Mucosa of stomach (tissue), 1 donor: ENCODE results near the gene RFPL3.
"Not testable (repeated sequence)": the region's sequence is repeated elsewhere in the genome, so short reads cannot be mapped to it uniquely, and the experiment has no call there.

Source experiments
- H3K27me3 ChIP-seq: one replicate; pipeline ENCODE4 v1.7.0; 2013; ENCODE audit warnings: mild to moderate bottlenecking, low read length; ENCODE audit not compliant: control insufficient read depth, insufficient read depth
- H3K36me3 ChIP-seq: one replicate; pipeline ENCODE4 v1.7.0; 2013; ENCODE audit warnings: low read length; ENCODE audit not compliant: control insufficient read depth, insufficient read depth
- H3K4me1 ChIP-seq: one replicate; pipeline ENCODE4 v1.7.0; 2013; ENCODE audit warnings: mild to moderate bottlenecking, low read length; ENCODE audit not compliant: control insufficient read depth, insufficient read depth
- H3K4me3 ChIP-seq: one replicate; pipeline ENCODE4 v1.7.0; 2013; ENCODE audit warnings: low read length
- H3K9ac ChIP-seq: one replicate; pipeline ENCODE4 v1.7.0; 2013; ENCODE audit warnings: mild to moderate bottlenecking, low read length, moderate library complexity
- H3K9me3 ChIP-seq: one replicate; pipeline ENCODE4 v1.7.0; 2013; ENCODE audit warnings: mild to moderate bottlenecking, low read length, moderate library complexity; ENCODE audit not compliant: control insufficient read depth
- donor health status: Pancreatic carcinoma.

RFPL3 gene

DNA sequence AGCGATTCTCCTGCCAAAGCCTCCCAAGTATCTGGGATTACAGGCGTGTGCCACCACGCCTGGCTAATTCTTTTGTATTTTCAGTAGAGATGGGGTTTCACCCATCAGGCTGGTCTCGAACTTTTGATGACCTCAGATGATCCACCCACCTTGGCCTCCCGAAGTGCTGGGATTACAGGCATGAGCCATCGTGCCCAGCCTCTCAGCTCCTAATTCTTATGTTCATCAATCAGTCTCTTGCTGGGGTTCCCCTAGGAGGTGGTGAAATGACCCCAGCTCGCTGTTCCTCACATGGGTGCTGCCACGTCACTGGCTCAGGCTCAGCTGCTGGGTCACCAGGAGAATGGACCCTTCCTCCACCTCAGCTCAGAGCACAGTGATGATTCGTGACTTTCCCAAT lies at the start of gene RFPL3:
RFPL3 (plus strand) TSS at position 301 of the 400 bp plus-strand sequence. CDS start 205 bp downstream, outside the sequence.
- H3K9ac ChIP-seq, H3K4me1 ChIP-seq, H3K27me3 ChIP-seq, H3K4me3 ChIP-seq, H3K36me3 ChIP-seq, H3K9me3 ChIP-seq: not testable (repeated sequence)

GRCh38 chr22:32308191-32308590 lies 49.5 kb upstream of the RFPL3 start:
- H3K9ac ChIP-seq, result no peak overlapping the region
- H3K4me3 ChIP-seq, result no peak overlapping the region
- H3K36me3 ChIP-seq, result no peaks in the 10 kb centered on the region
- peaks cover 10% of the 10 kb centered on the region for H3K27me3 ChIP-seq
- no peaks in the 10 kb centered on the region for H3K4me1 ChIP-seq
- no peaks in the 10 kb centered on the region for H3K9me3 ChIP-seq

- Histone ChIP-seq H3K4me3 (no peak overlapping the region), H3K9me3 (no peaks in the 10 kb centered on the region), H3K27me3 (peaks cover 10% of the 10 kb centered on the region), H3K4me1 (no peaks in the 10 kb centered on the region), H3K36me3 (no peaks in the 10 kb centered on the region), H3K9ac (no peak overlapping the region)
Measured at GRCh38 chr22:32308934-32309333, 48.7 kb upstream of the RFPL3 start.

- Histone ChIP-seq H3K4me3 (no peak overlapping the region), H3K9me3 (no peaks in the 10 kb centered on the region), H3K27me3 (peaks cover 10% of the 10 kb centered on the region), H3K9ac (no peak overlapping the region), H3K36me3 (no peaks in the 10 kb centered on the region), H3K4me1 (no peaks in the 10 kb centered on the region)
Measured at GRCh38 chr22:32309585-32310251, 47.9 kb upstream of the RFPL3 start.

GRCh38 chr22:32310777-32311176 lies 46.9 kb upstream of the RFPL3 start:
- Histone ChIP-seq H3K36me3 (no peaks in the 10 kb centered on the region), H3K27me3 (peaks cover 5% of the 10 kb centered on the region)

GRCh38 chr22:32311551-32312071 lies 46.1 kb upstream of the RFPL3 start:
- Histone ChIP-seq H3K4me3 (no peak overlapping the region), H3K9ac (no peak overlapping the region), H3K27me3 (peaks cover 5% of the 10 kb centered on the region), H3K9me3 (no peaks in the 10 kb centered on the region), H3K36me3 (no peaks in the 10 kb centered on the region), H3K4me1 (no peaks in the 10 kb centered on the region)

More at GRCh38 chr22:32310777-32311176, 46.9 kb upstream of the RFPL3 start:
- Histone ChIP-seq H3K9ac (no peak overlapping the region), H3K9me3 (no peaks in the 10 kb centered on the region), H3K4me3 (no peak overlapping the region), H3K4me1 (no peaks in the 10 kb centered on the region)

DNA sequence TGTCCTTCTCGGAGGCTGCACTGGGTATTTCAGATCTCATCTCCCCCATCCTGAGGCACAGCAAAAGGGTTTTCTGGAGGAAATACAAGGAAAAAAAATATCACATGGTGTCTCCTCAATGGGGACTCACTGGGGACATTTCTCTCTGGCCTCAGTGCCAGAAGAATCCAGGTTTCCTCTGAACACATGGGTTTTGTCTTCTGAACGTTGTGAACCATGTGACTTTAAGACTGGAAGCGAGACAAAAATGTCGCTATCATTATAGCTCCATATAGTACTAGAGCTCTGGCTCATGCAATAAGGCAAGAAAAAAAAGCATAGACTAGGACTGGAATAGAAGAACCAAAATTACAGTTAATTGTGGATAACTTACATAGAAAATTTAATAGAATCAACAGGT lies 44.9 kb upstream of the RFPL3 start:
- H3K27me3 ChIP-seq, result peaks cover 5% of the 10 kb centered on the region
- no peaks in the 10 kb centered on the region for H3K4me1 ChIP-seq

DNA sequence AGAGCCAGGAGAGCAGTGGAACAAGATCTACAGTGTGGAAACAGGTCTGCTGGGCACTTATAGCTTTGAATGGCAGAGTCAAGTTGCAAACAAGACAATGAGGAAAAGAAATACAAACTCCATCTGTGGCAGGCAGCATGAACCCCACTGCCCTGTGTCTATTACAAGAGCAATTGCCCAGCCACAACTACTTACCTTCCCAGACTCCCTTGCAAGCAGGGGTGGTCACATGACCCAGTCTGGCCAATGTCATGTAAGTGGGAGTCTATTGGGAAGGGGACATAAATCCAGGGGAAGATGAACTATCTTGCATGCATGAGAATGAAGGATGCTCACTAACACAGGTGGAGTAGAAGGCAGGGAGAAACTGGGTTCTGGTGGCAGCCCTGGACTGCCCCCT lies 44.1 kb upstream of the RFPL3 start:
- Histone ChIP-seq H3K27me3 (peaks cover 5% of the 10 kb centered on the region), H3K9ac (no peak overlapping the region), H3K4me3 (no peak overlapping the region), H3K9me3 (no peaks in the 10 kb centered on the region), H3K36me3 (no peaks in the 10 kb centered on the region), H3K4me1 (no peaks in the 10 kb centered on the region)

More for the DNA sequence above, 44.9 kb upstream of the RFPL3 start:
- Histone ChIP-seq H3K4me3 (no peak overlapping the region), H3K9ac (no peak overlapping the region), H3K36me3 (no peaks in the 10 kb centered on the region), H3K9me3 (no peaks in the 10 kb centered on the region)

GRCh38 chr22:32317524-32317923 lies 40.1 kb upstream of the RFPL3 start:
- Histone ChIP-seq H3K4me3 (no peak overlapping the region), H3K9me3 (no peaks in the 10 kb centered on the region), H3K36me3 (no peaks in the 10 kb centered on the region), H3K9ac (no peak overlapping the region), H3K27me3 (no peaks in the 10 kb centered on the region), H3K4me1 (no peaks in the 10 kb centered on the region)

- H3K4me3 ChIP-seq, result no peak overlapping the region
- H3K4me1 ChIP-seq, result no peaks in the 10 kb centered on the region
- no peaks in the 10 kb centered on the region for H3K27me3 ChIP-seq
- H3K36me3 ChIP-seq, result no peaks in the 10 kb centered on the region
- H3K9ac ChIP-seq, result no peak overlapping the region
- H3K9me3 ChIP-seq, result no peaks in the 10 kb centered on the region
Measured at GRCh38 chr22:32318361-32318760, 39.3 kb upstream of the RFPL3 start.

GRCh38 chr22:32319861-32320406 lies 37.7 kb upstream of the RFPL3 start:
- H3K9ac ChIP-seq, result no peak overlapping the region
- no peaks in the 10 kb centered on the region for H3K9me3 ChIP-seq
- H3K4me3 ChIP-seq, result no peak overlapping the region
- no peaks in the 10 kb centered on the region for H3K4me1 ChIP-seq
- H3K27me3 ChIP-seq, result no peaks in the 10 kb centered on the region
- no peaks in the 10 kb centered on the region for H3K36me3 ChIP-seq

DNA sequence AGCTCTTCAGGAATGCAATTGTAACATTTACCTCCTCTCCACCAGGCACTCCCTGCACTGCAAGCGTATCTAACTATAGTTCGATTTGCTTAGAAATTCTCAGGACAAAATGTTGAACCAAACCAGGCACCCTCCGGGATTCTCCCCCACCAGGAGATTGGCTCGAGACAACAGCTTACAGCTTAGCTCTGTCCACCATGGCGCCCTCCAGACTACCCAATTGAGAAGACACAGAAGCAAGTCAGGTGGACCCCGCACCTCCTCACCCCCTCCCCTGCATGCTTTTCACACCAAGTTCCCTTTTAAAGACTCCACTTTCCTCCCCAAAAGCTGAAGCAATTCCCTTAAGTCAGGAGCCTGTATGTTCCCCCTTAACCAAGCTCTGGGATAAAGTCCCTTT lies 34.7 kb upstream of the RFPL3 start:
- Histone ChIP-seq H3K27me3 (no peaks in the 10 kb centered on the region), H3K4me3 (no peak overlapping the region), H3K9ac (no peak overlapping the region), H3K36me3 (no peaks in the 10 kb centered on the region), H3K9me3 (no peaks in the 10 kb centered on the region), H3K4me1 (no peaks in the 10 kb centered on the region)
